ENCODE data around the gene PAQR5. TPM values are rescaled to one million over a fixed set of nuclear protein-coding genes. Genes with fewer than 3 reads are reported as not detected.

Gene PAQR5
- total and polyA plus RNA-seq, 9 of the 15 experiments (the other 6 are each of a cell fraction or from before 2014, with no cell fraction given): 0.04 to 0.08 TPM; not detected in 7

- TF ChIP-seq ZNF407 (IDR thresholded peaks at IDR 0.05; ENCODE audit: low read depth): 0 out of 2 replicates have a peak, but pooled peaks have one; percentile 32
- peak; percentile 72 for TF ChIP-seq ATF3 (IDR thresholded peaks at IDR 0.05)
- TF ChIP-seq ATF3 (CRISPR knock-in tag; conservative IDR thresholded peaks at IDR 0.05): no peak
- peak; percentile 61; the same call in 1 of the 2 replicates for TF ChIP-seq MBD2 (IDR thresholded peaks at IDR 0.05; ENCODE audit: borderline replicate concordance, low read depth)
- no peak for TF ChIP-seq RERE (CRISPR knock-in tag; IDR thresholded peaks at IDR 0.05; ENCODE audit: borderline replicate concordance)
- TF ChIP-seq POLR2B (IDR thresholded peaks at IDR 0.05; ENCODE audit: low read depth, partially characterized antibody): peak; percentile 50
- 0 out of 2 replicates have a peak, but pooled peaks have one; percentile 68 for TF ChIP-seq LARP7 (IDR thresholded peaks at IDR 0.05)
- peak; percentile 72 for TF ChIP-seq ETV1 (tag; conservative IDR thresholded peaks at IDR 0.05; ENCODE audit: low read depth)
- TF ChIP-seq HMGXB4 (CRISPR knock-in tag; IDR thresholded peaks at IDR 0.05): 0 out of 2 replicates have a peak, but pooled peaks have one; percentile 25
These were observed 115.3 kb downstream of the PAQR5 start, which contains the start of gene KIF23 (continued) for GRCh38 chr15:69413822-69414700.
